H1 (cell line): Measurements from ENCODE around the gene SPDYC. TPM values are rescaled to one million over a fixed set of nuclear protein-coding genes. Genes with fewer than 3 reads are reported as not detected.
A peak's percentile ranks its signal among the peaks of the same experiment; 100 is the strongest.

Experiments
- CTCF ChIA-PET: fragments of 300-600 bp; sonication (Branson Sonifier 250); formaldehyde crosslinking; loops from one replicate; lab custom pipeline; 2021; ENCODE audit not compliant: partially characterized antibody; lab: Charles Lee
- POLR2A ChIA-PET: fragments of 300-600 bp; sonication (Branson Sonifier 250); formaldehyde crosslinking; loops from one replicate; lab custom pipeline; 2021; ENCODE audit warnings: inconsistent platforms; ENCODE audit not compliant: partially characterized antibody; lab: Charles Lee
- DNase-seq, 2 experiments: peaks; one replicate each; pipeline versions ENCODE4 v3.0.0 to v3.0.0-alpha.2; 2010 to 2022; ENCODE audit warnings: low spot score in 2 of 2, low read depth in 1 of 2, mixed read lengths in 1 of 2
- FAIRE-seq: peaks from 2 replicates; lab custom pipeline; 2011; peaks lifted over from hg19 to GRCh38; lab: Jason Lieb, UNC
- H2AFZ ChIP-seq: 2 replicates; pipeline ENCODE4 v1.8.1; 2012; ENCODE audit warnings: low read length, inconsistent platforms
- H2AK5ac ChIP-seq: 2 replicates; pipeline ENCODE4 v1.6.1; 2013; ENCODE audit warnings: low read depth, low read length
- H2BK120ac ChIP-seq: replicated peaks from 2 replicates; pipeline ENCODE3; 2013; ENCODE audit warnings: low read depth, low read length, inconsistent platforms
- H2BK12ac ChIP-seq: 2 replicates; pipeline ENCODE4 v1.6.1; 2013; ENCODE audit warnings: low read depth, low read length
- H2BK15ac ChIP-seq: 2 replicates; pipeline ENCODE4 v1.6.1; 2013; ENCODE audit warnings: low read length
- H2BK20ac ChIP-seq: 2 replicates; pipeline ENCODE4 v1.6.1; 2013; ENCODE audit warnings: low read length
- H2BK5ac ChIP-seq: 2 replicates; pipeline ENCODE4 v1.6.1; 2013; ENCODE audit warnings: low read depth, low read length
- H3K14ac ChIP-seq: 2 replicates; pipeline ENCODE4 v1.6.1; 2013; ENCODE audit warnings: inconsistent platforms; ENCODE audit not compliant: insufficient read length
- H3K18ac ChIP-seq: 2 replicates; pipeline ENCODE4 v1.6.1; 2013; ENCODE audit warnings: low read length; ENCODE audit errors: extremely low read depth
- H3K23ac ChIP-seq: 2 replicates; pipeline ENCODE4 v1.6.1; 2013; ENCODE audit warnings: inconsistent platforms; ENCODE audit not compliant: insufficient read length
- H3K23me2 ChIP-seq: 2 replicates; pipeline ENCODE4 v1.6.1; 2013; ENCODE audit warnings: low read depth, low read length
- H3K27ac ChIP-seq: 2 replicates; pipeline ENCODE4 v1.6.1; 2011; ENCODE audit warnings: low read depth, low read length, inconsistent platforms
- H3K27me3 ChIP-seq, 4 experiments: replicated peaks in 1 of 4; 1 replicate in 1 of 4; 2 replicates in 3 of 4; pipeline versions ENCODE4 v1.6.1 to v1.8.1; 2011 to 2013; ENCODE audit warnings: low read length in 3 of 4, mild to moderate bottlenecking in 3 of 4, inconsistent platforms in 2 of 4, mixed read lengths in 2 of 4, moderate library complexity in 1 of 4; ENCODE audit not compliant: control insufficient read depth in 3 of 4, insufficient read depth in 3 of 4; ENCODE audit errors: extremely low read depth in 1 of 4
- H3K36me3 ChIP-seq, 4 experiments: 2 replicates each; pipeline versions ENCODE4 v1.6.1 to v1.8.1; 2011 to 2013; ENCODE audit warnings: mild to moderate bottlenecking in 4 of 4, low read length in 3 of 4, moderate library complexity in 2 of 4, control low read depth in 1 of 4, inconsistent platforms in 1 of 4; ENCODE audit not compliant: insufficient read depth in 4 of 4, control insufficient read depth in 2 of 4
- H3K4ac ChIP-seq: replicated peaks from 2 replicates; pipeline ENCODE3; 2013; ENCODE audit warnings: low read length, low read depth, mixed read lengths, inconsistent platforms; ENCODE audit not compliant: insufficient read length
- H3K4me1 ChIP-seq, 4 experiments: replicated peaks in 1 of 4; 1 replicate in 1 of 4; 2 replicates in 3 of 4; pipeline versions ENCODE4 v1.6.1 to v1.8.1; 2011 to 2013; ENCODE audit warnings: low read length in 3 of 4, inconsistent platforms in 2 of 4, mixed read lengths in 1 of 4; ENCODE audit not compliant: insufficient read depth in 4 of 4, control insufficient read depth in 3 of 4
- H3K4me2 ChIP-seq, 2 experiments: 2 replicates each; pipeline versions ENCODE4 v1.6.1 to v1.8.1; 2011 to 2013; ENCODE audit warnings: low read depth in 2 of 2, low read length in 2 of 2, control low read depth in 1 of 2, inconsistent platforms in 1 of 2, mild to moderate bottlenecking in 1 of 2; ENCODE audit not compliant: insufficient read depth in 1 of 2
- H3K4me3 ChIP-seq, 4 experiments: fragments of 200-600, 300-600 bp in 1 of 4; sonication (generic), shearing (Covaris generic), sonication (Bioruptor Twin) in 1 of 4; 2 replicates each; pipeline versions ENCODE4 v1.5.1 to v1.8.1; 2011 to 2016; ENCODE audit warnings: low read length in 4 of 4, low read depth in 3 of 4, control low read depth in 2 of 4, inconsistent platforms in 2 of 4, mild to moderate bottlenecking in 2 of 4, mixed read lengths in 1 of 4, moderate library complexity in 1 of 4; ENCODE audit not compliant: insufficient read depth in 2 of 4; ENCODE audit errors: extremely low read depth in 1 of 4
- H3K56ac ChIP-seq: replicated peaks from 2 replicates; pipeline ENCODE3; 2013; ENCODE audit warnings: low read depth, mild to moderate bottlenecking, mixed read lengths, low read length, inconsistent platforms; ENCODE audit not compliant: insufficient read length
- H3K79me1 ChIP-seq: 2 replicates; pipeline ENCODE4 v1.6.1; 2013; ENCODE audit warnings: low read depth, low read length, control low read depth
- H3K79me2 ChIP-seq, 2 experiments: 2 replicates each; pipeline versions ENCODE4 v1.6.1 to v1.8.1; 2012 to 2013; ENCODE audit warnings: low read length in 2 of 2, mild to moderate bottlenecking in 2 of 2, inconsistent platforms in 1 of 2; ENCODE audit not compliant: insufficient read depth in 2 of 2, control insufficient read depth in 1 of 2
- H3K9ac ChIP-seq, 4 experiments: replicated peaks in 1 of 4; 1 replicate in 1 of 4; 2 replicates in 3 of 4; pipeline versions ENCODE4 v1.6.1 to v1.8.1; 2011 to 2013; ENCODE audit warnings: low read depth in 3 of 4, low read length in 3 of 4, control low read depth in 2 of 4, mild to moderate bottlenecking in 2 of 4, moderate library complexity in 2 of 4, inconsistent platforms in 1 of 4; ENCODE audit errors: extremely low read depth in 1 of 4
- H3K9me3 ChIP-seq, 2 experiments: 2 replicates each; pipeline versions ENCODE4 v1.6.1 to v1.8.1; 2012 to 2013; ENCODE audit warnings: mild to moderate bottlenecking in 2 of 2, moderate library complexity in 2 of 2, control low read depth in 1 of 2, inconsistent platforms in 1 of 2, low read depth in 1 of 2, low read length in 1 of 2, mixed read lengths in 1 of 2; ENCODE audit not compliant: insufficient read depth in 2 of 2
- H4K20me1 ChIP-seq, 2 experiments: replicated peaks in 1 of 2; 2 replicates each; pipeline versions ENCODE3 to v1.8.1; 2011 to 2013; ENCODE audit warnings: inconsistent platforms in 2 of 2, low read length in 2 of 2, mild to moderate bottlenecking in 1 of 2; ENCODE audit not compliant: insufficient read depth in 2 of 2, control insufficient read depth in 1 of 2
- H4K5ac ChIP-seq: 2 replicates; pipeline ENCODE4 v1.6.1; 2013; ENCODE audit warnings: low read length, low read depth, mixed read lengths, inconsistent platforms; ENCODE audit not compliant: insufficient read length
- H4K8ac ChIP-seq: 2 replicates; pipeline ENCODE4 v1.8.0; 2013; ENCODE audit warnings: mild to moderate bottlenecking, moderate library complexity, low read length, inconsistent platforms; ENCODE audit not compliant: insufficient read depth; ENCODE audit errors: extremely low read depth
- H4K91ac ChIP-seq: replicated peaks from 2 replicates; pipeline ENCODE3; 2013; ENCODE audit warnings: low read length, mixed read lengths, inconsistent platforms; ENCODE audit not compliant: insufficient read length
- BCL11A ChIP-seq, 2 experiments: IDR thresholded peaks; one replicate each; pipeline ENCODE4 v1.6.1; 2011; ENCODE audit warnings: low read depth in 2 of 2, low read length in 2 of 2, mild to moderate bottlenecking in 2 of 2
- FOSL1 ChIP-seq: IDR thresholded peaks from 2 replicates; pipeline ENCODE4 v1.6.1; 2011; ENCODE audit warnings: mild to moderate bottlenecking, low read depth, low read length, moderate library complexity; ENCODE audit not compliant: insufficient read depth
- HDAC2 ChIP-seq, 2 experiments: fragments of 300-600 bp in 1 of 2; sonication (generic) in 1 of 2; IDR thresholded peaks; 2 replicates each; pipeline ENCODE4 v1.6.1; 2011 to 2012; ENCODE audit warnings: low read depth in 2 of 2, low read length in 2 of 2, mild to moderate bottlenecking in 2 of 2, moderate library complexity in 2 of 2, borderline replicate concordance in 1 of 2, inconsistent platforms in 1 of 2
- MAFK ChIP-seq: IDR thresholded peaks from 2 replicates; pipeline ENCODE4 v1.6.1; 2012; ENCODE audit warnings: low read depth, mild to moderate bottlenecking, improper control_type of control experiment, low read length
- NRF1 ChIP-seq: IDR thresholded peaks from 2 replicates; pipeline ENCODE4 v1.6.1; 2011; ENCODE audit warnings: mild to moderate bottlenecking, low read depth, low read length, improper control_type of control experiment
- RFX5 ChIP-seq: IDR thresholded peaks from 2 replicates; pipeline ENCODE4 v1.6.1; 2011; ENCODE audit warnings: low read depth, low read length, improper control_type of control experiment, borderline replicate concordance
- RNF2 ChIP-seq: fragments of 200-900, 300-1000 bp; sonication (generic); IDR thresholded peaks from 2 replicates; pipeline ENCODE4 v1.7.1; 2016; ENCODE audit warnings: borderline replicate concordance, low read depth, mild to moderate bottlenecking, antibody characterized with exemption, low read length; ENCODE audit not compliant: poor library complexity, severe bottlenecking; ENCODE audit errors: missing control alignments
- SAP30 ChIP-seq: fragments of 300-600 bp; sonication (generic); IDR thresholded peaks from 2 replicates; pipeline ENCODE4 v1.7.1; 2012; ENCODE audit warnings: low read length, moderate library complexity, mild to moderate bottlenecking, inconsistent platforms; ENCODE audit not compliant: insufficient read depth, insufficient replicate concordance
- SP4 ChIP-seq: IDR thresholded peaks from 2 replicates; pipeline ENCODE4 v1.6.1; 2012; ENCODE audit warnings: low read length, inconsistent platforms
- TAF1 ChIP-seq: IDR thresholded peaks from 2 replicates; pipeline ENCODE4 v1.6.1; 2011; ENCODE audit warnings: mild to moderate bottlenecking, low read depth, low read length
- WGBS, 2 experiments: shearing (Covaris generic) in 1 of 2; methylation state at CpG; one replicate each; pipeline versions ENCODE4 v1.1.6 to v1.1.7; 2013 to 2015; ENCODE audit warnings: low lambda C conversion rate in 2 of 2, mixed read lengths in 2 of 2, inconsistent platforms in 1 of 2, low coverage in 1 of 2, missing lambda C conversion rate in 1 of 2; ENCODE audit not compliant: insufficient replicate concordance in 2 of 2, insufficient coverage in 1 of 2, insufficient read length in 1 of 2; ENCODE audit errors: extremely low coverage in 1 of 2, missing lambda C conversion rate in 1 of 2; 5-methylcytosine and 5-hydroxymethylcytosine counted together
- polyA plus RNA-seq, 7 experiments: library from polyadenylated mRNA; depleted of rRNA in 3 of 7; stranded (reverse) in 5 of 7; unstranded in 2 of 7; fragments of >200 nt in 5 of 7; fragments of 200-250 nt in 2 of 7; gene quantifications; 1 replicate in 5 of 7; 2 replicates in 1 of 7; 4 replicates in 1 of 7; pipeline versions ENCODE4 v1.2.1 to v1.2.3, GENCODE V29; 2011 to 2013; ENCODE audit warnings: missing spikeins in 2 of 7, mixed read lengths in 2 of 7
- total RNA-seq: library from RNA; stranded (reverse); fragmentation: NEBNext Ultra II Directional; extraction: Animal tissue kit (Norgen Biotek cat#: 25700); gene quantifications from 2 replicates; pipeline ENCODE4 v1.2.1, GENCODE V29; 2021
- TF ChIP-seq, protein P1 (sequence below): IDR thresholded peaks from 2 replicates; pipeline ENCODE4 v1.6.1; 2011; ENCODE audit warnings: low read length, improper control_type of control experiment

Gene SPDYC
- total and polyA plus RNA-seq, 2 of the 8 experiments (the other 6 are each of a cell fraction or from before 2014, with no cell fraction given): 0.15 TPM; not detected in 1

DNA sequence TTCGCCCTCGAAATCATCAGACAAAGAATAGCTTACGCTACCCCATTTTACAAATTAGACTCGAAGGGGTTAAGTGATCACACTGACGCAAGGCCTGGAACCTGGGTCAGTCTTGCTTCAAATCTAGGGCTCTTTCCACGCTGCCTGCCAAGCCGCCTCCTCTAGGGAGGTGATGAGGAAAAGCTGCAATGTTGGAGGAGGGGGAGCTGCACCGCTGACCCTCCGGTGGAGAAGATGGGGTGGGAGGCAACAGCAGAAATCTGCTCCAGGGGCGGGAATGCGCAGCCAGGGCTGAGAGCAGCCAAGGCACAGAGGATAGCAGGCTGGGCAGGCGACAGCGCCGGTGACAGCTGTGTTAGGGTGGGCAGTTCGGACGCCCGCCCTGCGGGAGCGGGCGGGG is 36.3 kb upstream of the SPDYC start:
- FAIRE-seq: no peak
- TF ChIP-seq SAP30: no peak
- no peak for TF ChIP-seq BCL11A (IDR thresholded peaks at IDR 0.05; ENCODE audit: low read depth in 2 of 2, low read length in 2 of 2)
- no peak for TF ChIP-seq RNF2
- TF ChIP-seq, protein P1, sequence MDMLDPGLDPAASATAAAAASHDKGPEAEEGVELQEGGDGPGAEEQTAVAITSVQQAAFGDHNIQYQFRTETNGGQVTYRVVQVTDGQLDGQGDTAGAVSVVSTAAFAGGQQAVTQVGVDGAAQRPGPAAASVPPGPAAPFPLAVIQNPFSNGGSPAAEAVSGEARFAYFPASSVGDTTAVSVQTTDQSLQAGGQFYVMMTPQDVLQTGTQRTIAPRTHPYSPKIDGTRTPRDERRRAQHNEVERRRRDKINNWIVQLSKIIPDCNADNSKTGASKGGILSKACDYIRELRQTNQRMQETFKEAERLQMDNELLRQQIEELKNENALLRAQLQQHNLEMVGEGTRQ: no peak
- TF ChIP-seq SP4: no peak
- no peak for TF ChIP-seq HDAC2 (IDR thresholded peaks at IDR 0.05; ENCODE audit: borderline replicate concordance in 1 of 2, low read depth in 2 of 2, low read length in 2 of 2)
- TF ChIP-seq RFX5: no peak
- TF ChIP-seq NRF1: no peak
- no peak for TF ChIP-seq FOSL1
- TF ChIP-seq MAFK: no peak
- TF ChIP-seq TAF1: no peak

More for the DNA sequence above, 36.3 kb upstream of the SPDYC start:
- Histone ChIP-seq H2BK5ac (peak overlapping the region; percentile 100; the same call in 1 of the 2 replicates), H3K18ac (no peak overlapping the region), H3K27ac (no peak overlapping the region; the same call in 1 of the 2 replicates), H4K91ac (no peak overlapping the region), H2AFZ (no peak overlapping the region), H2AK5ac (no peak overlapping the region), H2BK120ac (no peak overlapping the region), H3K4ac (peak overlapping the region; percentile 50), H3K56ac (peak overlapping the region; percentile 34), H3K23me2 (peaks cover 14% of the 10 kb centered on the region), H4K20me1 (peaks cover 0 to 11% of the 10 kb centered on the region in 2 experiments), H4K8ac (peak overlapping the region; percentile 98), H3K23ac (no peak overlapping the region), H3K9ac (peak overlapping the region in 3 of 4 experiments; percentile 31 to 98 (median 88); a peak in 5 of 7 replicates), H2BK20ac (no peak overlapping the region), H4K5ac (no peak overlapping the region), H3K79me2 (peaks cover 0 to 15% of the 10 kb centered on the region in 2 experiments; a peak in 1 of 4 replicates), H3K4me1 (peaks cover 0 to 13% (median 7%) of the 10 kb centered on the region in 4 experiments; a peak in 6 of 7 replicates), H3K79me1 (peaks cover 3% of the 10 kb centered on the region; the same call in 1 of the 2 replicates), H3K9me3 (no peaks in the 10 kb centered on the region), H3K4me3 (peak overlapping the region; percentile 84 to 94 (median 88)), H3K14ac (no peak overlapping the region), H2BK12ac (no peak overlapping the region), H2BK15ac (no peak overlapping the region), H3K27me3 (no peaks in the 10 kb centered on the region), H3K4me2 (peak overlapping the region; percentile 77 to 91), H3K36me3 (peaks cover 11 to 27% (median 23%) of the 10 kb centered on the region in 4 experiments; a peak in 7 of 8 replicates)
- CTCF ChIA-PET: interaction anchor here (0.6 to 2.9 kb wide), 4 partner anchors 23 to 1195 kb away, joined by 3 to 13 read pairs (median 4); partner anchors contain the start of gene TM7SF2
- 5% methylated on average over 20 of the region's 20 CpGs; no CpG with 5 or more reads in 1 of the 2 experiments for WGBS, 2 experiments
- no peak for DNase-seq
- POLR2A ChIA-PET: interaction anchor here (1.0 to 15.8 kb wide), 7 partner anchors 7 to 198 kb away, joined by 3 to 305 read pairs (median 20); partner anchors contain the start of genes CAPN1, FAU, GPHA2 and MRPL49
